Endothelial cell (in vitro differentiated cells): Measurements from ENCODE around the gene SMIM44. TPM values are rescaled to one million over a fixed set of nuclear protein-coding genes. Genes with fewer than 3 reads are reported as not detected.

Experiments used
- DNase-seq: peaks from one replicate; pipeline ENCODE4 v3.0.0; 2021; ENCODE audit warnings: low spot score
- H3K27ac Mint-ChIP-seq: one replicate; pipeline ENCODE4 v1.8.0; 2021; ENCODE audit warnings: mixed read lengths, inconsistent platforms; ENCODE audit not compliant: unreplicated experiment
- H3K27me3 Mint-ChIP-seq: one replicate; pipeline ENCODE4 v1.8.0; 2021; ENCODE audit warnings: mild to moderate bottlenecking, moderate library complexity, mixed read lengths, inconsistent platforms; ENCODE audit not compliant: unreplicated experiment
- H3K36me3 Mint-ChIP-seq: one replicate; pipeline ENCODE4 v1.8.0; 2021; ENCODE audit warnings: mild to moderate bottlenecking, low read depth, mixed read lengths, inconsistent platforms; ENCODE audit not compliant: unreplicated experiment
- H3K4me1 Mint-ChIP-seq: one replicate; pipeline ENCODE4 v1.8.0; 2021; ENCODE audit warnings: mild to moderate bottlenecking, mixed read lengths, inconsistent platforms; ENCODE audit not compliant: unreplicated experiment
- H3K4me3 Mint-ChIP-seq: one replicate; pipeline ENCODE4 v1.8.0; 2021; ENCODE audit warnings: mild to moderate bottlenecking, mixed read lengths, inconsistent platforms; ENCODE audit not compliant: unreplicated experiment
- H3K9me3 Mint-ChIP-seq: one replicate; pipeline ENCODE4 v1.8.0; 2021; ENCODE audit warnings: mixed read lengths, inconsistent platforms; ENCODE audit not compliant: unreplicated experiment
- total RNA-seq: library from RNA; stranded (reverse); fragmentation: NEBNext Ultra II Directional; extraction: Animal tissue kit (Norgen Biotek cat#: 25700); gene quantifications from one replicate; pipeline ENCODE4 v1.2.1, GENCODE V29; 2021; ENCODE audit not compliant: unreplicated experiment
- TF ChIP-seq, protein P1 (sequence below): fragments of 200-600 bp; sonication (generic); IDR thresholded peaks from one replicate; pipeline ENCODE4 v1.5.0; 2021; ENCODE audit warnings: antibody characterized with exemption; ENCODE audit not compliant: unreplicated experiment

SMIM44 gene
- total RNA-seq, 1 donor from 2014 or later, result not detected

DNA sequence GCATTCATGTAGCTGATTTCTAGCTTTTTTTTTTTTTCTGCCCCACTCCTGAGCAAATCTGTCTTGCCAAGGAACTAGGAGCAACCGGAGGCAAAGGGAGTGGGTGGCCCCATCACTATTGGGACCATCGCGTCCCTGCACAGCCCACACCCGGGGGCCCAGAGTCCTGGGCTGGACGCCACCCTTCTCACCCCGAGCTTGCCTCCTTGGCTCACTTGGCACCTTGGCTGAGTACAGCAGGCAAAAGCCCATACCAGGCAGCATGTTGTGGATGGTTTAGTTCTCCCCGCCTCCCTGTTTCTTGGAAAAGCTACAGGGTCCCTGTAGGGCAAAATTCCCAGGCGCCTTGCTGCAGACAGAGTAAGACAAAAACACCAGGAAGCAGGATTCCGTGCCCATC, 16.6 kb downstream of the SMIM44 start:
- Mint-ChIP-seq H3K36me3 (peaks cover 4% of the 10 kb centered on the region), H3K27me3 (peaks cover 18% of the 10 kb centered on the region), H3K27ac (no peak overlapping the region), H3K4me3 (no peak overlapping the region), H3K9me3 (no peaks in the 10 kb centered on the region), H3K4me1 (peaks cover 3% of the 10 kb centered on the region)
- TF ChIP-seq, protein P1, sequence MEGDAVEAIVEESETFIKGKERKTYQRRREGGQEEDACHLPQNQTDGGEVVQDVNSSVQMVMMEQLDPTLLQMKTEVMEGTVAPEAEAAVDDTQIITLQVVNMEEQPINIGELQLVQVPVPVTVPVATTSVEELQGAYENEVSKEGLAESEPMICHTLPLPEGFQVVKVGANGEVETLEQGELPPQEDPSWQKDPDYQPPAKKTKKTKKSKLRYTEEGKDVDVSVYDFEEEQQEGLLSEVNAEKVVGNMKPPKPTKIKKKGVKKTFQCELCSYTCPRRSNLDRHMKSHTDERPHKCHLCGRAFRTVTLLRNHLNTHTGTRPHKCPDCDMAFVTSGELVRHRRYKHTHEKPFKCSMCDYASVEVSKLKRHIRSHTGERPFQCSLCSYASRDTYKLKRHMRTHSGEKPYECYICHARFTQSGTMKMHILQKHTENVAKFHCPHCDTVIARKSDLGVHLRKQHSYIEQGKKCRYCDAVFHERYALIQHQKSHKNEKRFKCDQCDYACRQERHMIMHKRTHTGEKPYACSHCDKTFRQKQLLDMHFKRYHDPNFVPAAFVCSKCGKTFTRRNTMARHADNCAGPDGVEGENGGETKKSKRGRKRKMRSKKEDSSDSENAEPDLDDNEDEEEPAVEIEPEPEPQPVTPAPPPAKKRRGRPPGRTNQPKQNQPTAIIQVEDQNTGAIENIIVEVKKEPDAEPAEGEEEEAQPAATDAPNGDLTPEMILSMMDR, result no peak
- no peak for DNase-seq

DNA sequence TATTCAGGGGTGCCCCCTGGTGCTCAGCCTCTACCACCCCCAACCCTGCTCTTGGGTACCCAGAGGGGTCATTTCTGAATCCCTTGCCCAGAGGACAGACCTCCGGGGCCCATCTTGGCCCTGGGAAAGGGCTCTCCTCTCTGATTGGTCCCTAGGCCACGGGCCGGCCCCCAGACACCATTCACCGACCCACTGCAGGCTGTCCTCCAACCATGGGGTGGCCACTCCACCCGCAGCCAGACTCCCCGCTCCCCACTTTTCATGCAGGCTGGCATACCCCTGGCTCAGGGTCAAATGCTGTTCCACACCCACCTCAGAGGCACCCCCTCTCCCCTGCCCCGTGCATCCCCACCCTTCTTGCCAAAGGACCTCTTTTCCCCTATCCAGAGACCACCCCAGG, 17.7 kb downstream of the SMIM44 start:
- Mint-ChIP-seq H3K27ac (no peak overlapping the region), H3K36me3 (peaks cover 4% of the 10 kb centered on the region), H3K4me1 (peaks cover 3% of the 10 kb centered on the region), H3K9me3 (no peaks in the 10 kb centered on the region), H3K27me3 (peaks cover 17% of the 10 kb centered on the region), H3K4me3 (no peak overlapping the region)
- TF ChIP-seq, protein P1, result no peak
- no peak for DNase-seq

- Mint-ChIP-seq H3K27me3 (peaks cover 19% of the 10 kb centered on the region), H3K9me3 (no peaks in the 10 kb centered on the region), H3K4me3 (no peak overlapping the region), H3K27ac (no peak overlapping the region), H3K4me1 (peaks cover 3% of the 10 kb centered on the region), H3K36me3 (peaks cover 4% of the 10 kb centered on the region)
- no peak for DNase-seq
- TF ChIP-seq, protein P1, result no peak
Measured at GRCh38 chr19:3464587-3465235, 18.5 kb downstream of the SMIM44 start.

DNA sequence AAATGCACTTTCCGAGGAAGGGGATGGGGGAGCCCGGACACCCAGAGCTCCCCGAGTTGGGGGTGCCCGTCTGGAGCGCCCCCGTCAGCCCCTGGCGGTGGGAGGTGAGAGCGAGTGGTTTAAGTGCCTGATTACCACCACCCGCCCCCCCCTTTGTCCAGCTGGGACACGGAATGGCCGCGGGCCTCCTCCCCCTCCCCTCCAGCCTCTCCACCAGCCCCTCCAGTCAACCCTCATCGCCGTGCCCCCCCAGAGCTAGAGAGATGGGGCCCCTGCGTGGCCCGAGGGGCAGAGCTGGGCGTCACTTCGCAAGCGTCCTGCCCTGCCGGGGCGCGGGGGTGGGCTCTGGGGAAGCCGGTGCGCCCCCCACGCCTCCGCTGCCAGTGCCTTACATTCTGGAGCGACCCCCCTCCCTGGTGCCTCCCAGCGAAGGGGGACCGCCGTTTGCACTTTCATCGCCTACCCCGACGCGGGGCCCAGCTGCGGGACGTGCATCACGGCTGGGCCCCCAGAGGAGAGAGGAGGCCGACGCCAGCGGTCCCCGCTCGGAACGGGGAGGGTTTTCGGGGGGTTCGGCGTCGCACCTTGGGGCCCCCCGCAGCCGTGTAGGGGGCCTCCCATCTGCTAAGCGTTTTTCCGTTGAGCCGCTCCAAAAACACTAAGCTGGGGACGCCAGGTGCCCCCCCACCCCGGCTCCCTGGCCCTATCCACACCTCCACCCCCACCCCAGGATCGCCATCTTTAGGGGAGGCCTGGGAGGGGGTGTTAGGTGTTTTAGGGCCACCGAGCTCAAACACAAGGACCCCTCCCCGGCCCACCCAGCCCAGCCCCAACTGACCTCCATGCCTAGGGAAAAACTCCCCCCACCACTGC, 19.3 kb downstream of the SMIM44 start:
- Mint-ChIP-seq H3K4me1 (peaks cover 3% of the 10 kb centered on the region), H3K27me3 (peaks cover 17% of the 10 kb centered on the region), H3K27ac (no peak overlapping the region), H3K9me3 (no peaks in the 10 kb centered on the region), H3K36me3 (peaks cover 4% of the 10 kb centered on the region), H3K4me3 (no peak overlapping the region)
- DNase-seq, result no peak
- TF ChIP-seq, protein P1, result no peak
